ENCODE data around the gene MTCL3.

MTCL3 gene

GRCh38 chr6:127510876-127511275 lies 8.3 kb downstream of the MTCL3 start:
- H3K27me3 Mint-ChIP-seq: peaks cover 22% of the 10 kb centered on the region
- no peak overlapping the region for H3K4me3 Mint-ChIP-seq
- H3K9me3 Mint-ChIP-seq: no peaks in the 10 kb centered on the region
- H3K27ac Mint-ChIP-seq: no peak overlapping the region
- H3K4me1 Mint-ChIP-seq: peaks cover 14% of the 10 kb centered on the region
- POLR2A ChIA-PET: no interaction called here
- H3K36me3 Mint-ChIP-seq (ENCODE audit: low read depth): peaks cover 16% of the 10 kb centered on the region
- no peak for DNase-seq
- CTCF ChIA-PET: interaction anchor here (1.3 kb wide), 1 partner anchor 26 kb away, joined by 3 read pairs; no protein-coding TSS in a partner anchor

GRCh38 chr6:127506894-127507293 lies 12.2 kb downstream of the MTCL3 start:
- Mint-ChIP-seq H3K9me3 (no peaks in the 10 kb centered on the region), H3K36me3 (ENCODE audit: low read depth) (peaks cover 7% of the 10 kb centered on the region), H3K4me3 (no peak overlapping the region), H3K27me3 (peaks cover 3% of the 10 kb centered on the region), H3K27ac (no peak overlapping the region), H3K4me1 (no peaks in the 10 kb centered on the region)
- ChIA-PET CTCF (interaction anchor here (3.2 kb wide), 1 partner anchor 10 kb away, joined by 22 read pairs; the partner anchor contains the start of gene MTCL3), POLR2A (no interaction called here)
- DNase-seq: no peak

GRCh38 chr6:127503022-127503421 lies 16.1 kb downstream of the MTCL3 start:
- POLR2A ChIA-PET: no interaction called here

GRCh38 chr6:127497410-127497809 lies 21.7 kb downstream of the MTCL3 start:
- ChIA-PET CTCF (interaction anchor here (1.8 to 4.9 kb wide), 2 partner anchors 12 to 19 kb away, joined by 4 to 30 read pairs; no protein-coding TSS in a partner anchor), POLR2A (no interaction called here)
- no peak for DNase-seq
- Mint-ChIP-seq H3K9me3 (no peaks in the 10 kb centered on the region), H3K27me3 (peaks cover 9% of the 10 kb centered on the region), H3K36me3 (ENCODE audit: low read depth) (no peaks in the 10 kb centered on the region), H3K4me1 (peaks cover 9% of the 10 kb centered on the region), H3K27ac (no peak overlapping the region), H3K4me3 (no peak overlapping the region)

More at GRCh38 chr6:127503022-127503421, 16.1 kb downstream of the MTCL3 start:
- no peaks in the 10 kb centered on the region for H3K9me3 Mint-ChIP-seq
- no peak for DNase-seq
- H3K27me3 Mint-ChIP-seq: peaks cover 7% of the 10 kb centered on the region
- no peak overlapping the region for H3K4me3 Mint-ChIP-seq
- CTCF ChIA-PET: interaction anchor here (1.3 to 1.6 kb wide), 3 partner anchors 13 to 16 kb away, joined by 3 to 5 read pairs (median 4); partner anchors contain the start of gene MTCL3
- no peak overlapping the region for H3K27ac Mint-ChIP-seq
- H3K4me1 Mint-ChIP-seq: no peaks in the 10 kb centered on the region
- no peaks in the 10 kb centered on the region for H3K36me3 Mint-ChIP-seq (ENCODE audit: low read depth)

GRCh38 chr6:127496471-127496870 lies 22.7 kb downstream of the MTCL3 start:
- ChIA-PET POLR2A (no interaction called here), CTCF (interaction anchor here (1.8 to 4.9 kb wide), 2 partner anchors 12 to 19 kb away, joined by 4 to 30 read pairs; no protein-coding TSS in a partner anchor)
- H3K27me3 Mint-ChIP-seq: peaks cover 9% of the 10 kb centered on the region
- no peak for DNase-seq
- H3K4me1 Mint-ChIP-seq: peaks cover 9% of the 10 kb centered on the region
- peaks cover 3% of the 10 kb centered on the region for H3K9me3 Mint-ChIP-seq
- H3K27ac Mint-ChIP-seq: no peak overlapping the region
- H3K4me3 Mint-ChIP-seq: no peak overlapping the region
- peaks cover 2% of the 10 kb centered on the region for H3K36me3 Mint-ChIP-seq (ENCODE audit: low read depth)

GRCh38 chr6:127494240-127494767 lies 24.8 kb downstream of the MTCL3 start:
- ChIA-PET CTCF (interaction anchor here (0.7 to 1.7 kb wide), 4 partner anchors 10 to 1123 kb away, joined by 3 to 8 read pairs (median 4); no protein-coding TSS in a partner anchor), POLR2A (interaction anchor here (0.5 kb wide), 1 partner anchor 204 kb away, joined by 3 read pairs; no protein-coding TSS in a partner anchor)
- Mint-ChIP-seq H3K27ac (peak overlapping the region; percentile 58), H3K4me1 (peaks cover 17% of the 10 kb centered on the region), H3K36me3 (ENCODE audit: low read depth) (peaks cover 10% of the 10 kb centered on the region), H3K9me3 (peaks cover 3% of the 10 kb centered on the region), H3K4me3 (no peak overlapping the region), H3K27me3 (peaks cover 8% of the 10 kb centered on the region)
- no peak for DNase-seq

- Mint-ChIP-seq H3K4me3 (no peak overlapping the region), H3K27ac (no peak overlapping the region), H3K9me3 (peaks cover 19% of the 10 kb centered on the region), H3K27me3 (no peaks in the 10 kb centered on the region), H3K4me1 (peaks cover 30% of the 10 kb centered on the region), H3K36me3 (ENCODE audit: low read depth) (peaks cover 29% of the 10 kb centered on the region)
- ChIA-PET POLR2A (no interaction called here), CTCF (interaction anchor here (1.2 to 6.4 kb wide), 5 partner anchors 13 to 29 kb away, joined by 3 to 43 read pairs (median 4); no protein-coding TSS in a partner anchor)
- no peak for DNase-seq
These were observed 29.9 kb downstream of the MTCL3 start for GRCh38 chr6:127489248-127489647.

GRCh38 chr6:127486934-127487333 lies 32.2 kb downstream of the MTCL3 start:
- POLR2A ChIA-PET: no interaction called here
- H3K36me3 Mint-ChIP-seq (ENCODE audit: low read depth): peaks cover 39% of the 10 kb centered on the region
- DNase-seq: no peak
- no peaks in the 10 kb centered on the region for H3K27me3 Mint-ChIP-seq
- no peak overlapping the region for H3K4me3 Mint-ChIP-seq
- H3K9me3 Mint-ChIP-seq: peaks cover 21% of the 10 kb centered on the region
- H3K27ac Mint-ChIP-seq: no peak overlapping the region
- peaks cover 37% of the 10 kb centered on the region for H3K4me1 Mint-ChIP-seq
- CTCF ChIA-PET: interaction anchor here (6.4 kb wide), 1 partner anchor 28 kb away, joined by 43 read pairs; no protein-coding TSS in a partner anchor

- Mint-ChIP-seq H3K36me3 (ENCODE audit: low read depth) (peaks cover 35% of the 10 kb centered on the region), H3K27me3 (no peaks in the 10 kb centered on the region), H3K27ac (peak overlapping the region; percentile 88), H3K4me1 (peaks cover 30% of the 10 kb centered on the region), H3K9me3 (peaks cover 19% of the 10 kb centered on the region), H3K4me3 (peak overlapping the region; percentile 46)
- peak; percentile 23 for DNase-seq
- ChIA-PET CTCF (interaction anchor here (0.7 to 3.8 kb wide), 8 partner anchors 10 to 38 kb away, joined by 3 to 23 read pairs (median 4); no protein-coding TSS in a partner anchor), POLR2A (interaction anchor here (0.6 kb wide), 1 partner anchor 21 kb away, joined by 3 read pairs; no protein-coding TSS in a partner anchor)
These were observed 34.8 kb downstream of the MTCL3 start for GRCh38 chr6:127484212-127484863.

GRCh38 chr6:127483399-127484055 lies 35.6 kb downstream of the MTCL3 start:
- Mint-ChIP-seq H3K36me3 (ENCODE audit: low read depth) (peaks cover 35% of the 10 kb centered on the region), H3K27me3 (peaks cover under 1% of the 10 kb centered on the region), H3K4me1 (peaks cover 30% of the 10 kb centered on the region), H3K4me3 (peak overlapping the region; percentile 46), H3K27ac (peak overlapping the region; percentile 88), H3K9me3 (peaks cover 19% of the 10 kb centered on the region)
- ChIA-PET POLR2A (interaction anchor here (0.6 kb wide), 1 partner anchor 20 kb away, joined by 3 read pairs; no protein-coding TSS in a partner anchor), CTCF (interaction anchor here (1.0 to 3.8 kb wide), 5 partner anchors 17 to 63 kb away, joined by 3 to 23 read pairs (median 4); no protein-coding TSS in a partner anchor)
- DNase-seq: no peak

GRCh38 chr6:127482325-127482724 lies 36.8 kb downstream of the MTCL3 start:
- ChIA-PET CTCF (interaction anchor here (1.4 to 1.6 kb wide), 2 partner anchors 16 to 34 kb away, joined by 4 to 8 read pairs; no protein-coding TSS in a partner anchor), POLR2A (no interaction called here)
- Mint-ChIP-seq H3K9me3 (peaks cover 15% of the 10 kb centered on the region), H3K4me1 (peaks cover 28% of the 10 kb centered on the region), H3K4me3 (no peak overlapping the region), H3K36me3 (ENCODE audit: low read depth) (peaks cover 37% of the 10 kb centered on the region), H3K27ac (no peak overlapping the region), H3K27me3 (peaks cover 4% of the 10 kb centered on the region)
- DNase-seq: no peak

GRCh38 chr6:127481628-127482027 lies 37.5 kb downstream of the MTCL3 start:
- H3K4me3 Mint-ChIP-seq: no peak overlapping the region
- CTCF ChIA-PET: interaction anchor here (1.6 kb wide), 1 partner anchor 35 kb away, joined by 8 read pairs; no protein-coding TSS in a partner anchor
- POLR2A ChIA-PET: no interaction called here
- H3K9me3 Mint-ChIP-seq: peaks cover 15% of the 10 kb centered on the region
- no peak overlapping the region for H3K27ac Mint-ChIP-seq
- peaks cover 28% of the 10 kb centered on the region for H3K4me1 Mint-ChIP-seq
- H3K27me3 Mint-ChIP-seq: peaks cover 4% of the 10 kb centered on the region
- no peak for DNase-seq
- peaks cover 34% of the 10 kb centered on the region for H3K36me3 Mint-ChIP-seq (ENCODE audit: low read depth)

Data from activated CD4-positive, alpha-beta T cell treated with anti-CD3 and anti-CD28 coated beads, Interleukin-2, amount 10 ng/mL, durations not matched to agents 7 days and 5 days (primary cell).